RPMI7951 (cell line): ENCODE measurements around the gene CDK5RAP3. TPM values are rescaled to one million over a fixed set of nuclear protein-coding genes. Genes with fewer than 3 reads are reported as not detected.
A peak's percentile ranks its signal among the peaks of the same experiment; 100 is the strongest.
"Not testable (repeated sequence)": the region's sequence is repeated elsewhere in the genome, so short reads cannot be mapped to it uniquely, and the experiment has no call there.

Source experiments
- DNase-seq: peaks from one replicate; pipeline ENCODE4 v3.0.0-alpha.2; 2012; ENCODE audit warnings: low read depth
- total RNA-seq: library from RNA; depleted of rRNA; stranded (reverse); fragments of >200 nt; shearing (Covaris generic); gene quantifications from 2 replicates; pipeline ENCODE4 v1.2.3, GENCODE V29; 2014; rRNA removed

CDK5RAP3 gene
- total RNA-seq, result 41.6 and 44.0 TPM in 2 replicates

GRCh38 chr17:47970725-47971499, at the start of gene CDK5RAP3:
TSS of gene CDK5RAP3 (plus strand) at chr17:47971113. CDS start at chr17:47971147, 34 bp downstream.
- DNase-seq, result peak; percentile 98

- DNase-seq, result no peak
Measured at GRCh38 chr17:47924785-47925677, 45.9 kb upstream of the CDK5RAP3 start.

GRCh38 chr17:47925678-47925988, 45.3 kb upstream of the CDK5RAP3 start:
- DNase-seq, result no peak

GRCh38 chr17:47927821-47928400, 43.0 kb upstream of the CDK5RAP3 start:
- no peak for DNase-seq

- no peak for DNase-seq
Measured at GRCh38 chr17:47928415-47928814, 42.5 kb upstream of the CDK5RAP3 start.

GRCh38 chr17:47929218-47930000, 41.5 kb upstream of the CDK5RAP3 start:
- DNase-seq, result no peak

GRCh38 chr17:47931848-47932247, 39.1 kb upstream of the CDK5RAP3 start:
- DNase-seq, result no peak

- peak; percentile 55 for DNase-seq
Measured at GRCh38 chr17:47934856-47935255, 36.1 kb upstream of the CDK5RAP3 start.

GRCh38 chr17:47935468-47935867, 35.4 kb upstream of the CDK5RAP3 start:
- DNase-seq, result not testable (repeated sequence)

GRCh38 chr17:47935961-47936360, 35.0 kb upstream of the CDK5RAP3 start:
- DNase-seq, result peak; percentile 76

GRCh38 chr17:47937941-47938340, 33.0 kb upstream of the CDK5RAP3 start:
- DNase-seq, result no peak

- peak; percentile 97 for DNase-seq
Measured at GRCh38 chr17:47941246-47942095, 29.4 kb upstream of the CDK5RAP3 start, which contains the start of gene PNPO. TSS of gene PNPO (plus strand) at chr17:47941571. CDS start at chr17:47941676, 105 bp downstream.

- DNase-seq, result no peak
Measured at GRCh38 chr17:47942096-47942510, 28.8 kb upstream of the CDK5RAP3 start.

- no peak for DNase-seq
Measured at GRCh38 chr17:47942568-47942967, 28.3 kb upstream of the CDK5RAP3 start.

- peak; percentile 3 for DNase-seq
Measured at GRCh38 chr17:47945080-47945479, 25.8 kb upstream of the CDK5RAP3 start.

GRCh38 chr17:47945529-47946508, 25.1 kb upstream of the CDK5RAP3 start:
- DNase-seq, result no peak

- DNase-seq, result no peak
Measured at GRCh38 chr17:47946516-47946915, 24.4 kb upstream of the CDK5RAP3 start.

GRCh38 chr17:47946929-47947397, 23.9 kb upstream of the CDK5RAP3 start:
- DNase-seq, result peak; percentile 68

GRCh38 chr17:47948706-47949196, 22.2 kb upstream of the CDK5RAP3 start:
- DNase-seq, result no peak
